Measurements from ENCODE around the gene RYK.

Gene RYK

DNA sequence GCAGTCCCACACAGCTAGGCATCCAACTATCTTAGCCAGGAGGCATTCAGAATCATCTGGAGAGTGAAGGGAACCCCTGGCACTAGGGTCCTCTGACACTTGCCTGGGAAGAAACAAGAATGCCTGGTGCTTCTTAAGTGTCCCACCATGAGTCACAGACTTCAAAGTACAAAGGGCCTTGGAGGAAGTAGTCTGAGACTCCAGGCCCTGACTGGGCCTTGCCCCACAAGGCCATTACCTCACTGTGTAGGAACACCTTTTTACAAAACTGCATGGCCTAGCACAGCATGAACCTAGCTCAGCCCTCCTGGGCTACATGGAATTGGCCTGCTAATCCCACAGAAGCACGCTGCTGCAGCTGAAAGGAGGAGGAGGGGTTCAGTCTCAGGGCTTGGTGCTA lies 116.4 kb downstream of the RYK start:
- Histone ChIP-seq H3K27ac (ENCODE audit: low read length) (no peak overlapping the region), H4K20me1 (ENCODE audit: insufficient read depth, low read length) (no peaks in the 10 kb centered on the region), H3K79me2 (ENCODE audit: insufficient read depth, low read length) (no peaks in the 10 kb centered on the region), H3K4me2 (ENCODE audit: insufficient read depth, low read length) (no peak overlapping the region), H3K9ac (ENCODE audit: low read depth, low read length) (no peak overlapping the region), H3K4me3 (ENCODE audit: low read depth in 1 of 2, low read length in 2 of 2) (no peak overlapping the region), H3K9me3 (ENCODE audit: insufficient read depth, low read length, severe bottlenecking) (no peaks in the 10 kb centered on the region), H3K27me3 (ENCODE audit: insufficient read depth, low read length, poor library complexity) (no peaks in the 10 kb centered on the region), H2AFZ (ENCODE audit: low read depth, low read length) (no peak overlapping the region), H3K4me1 (ENCODE audit: insufficient read depth, low read length) (peaks cover 6% of the 10 kb centered on the region; the same call in 1 of the 2 replicates), H3K36me3 (ENCODE audit: insufficient read depth, low read length) (no peaks in the 10 kb centered on the region)
- TF ChIP-seq EZH2 (IDR thresholded peaks at IDR 0.05; ENCODE audit: borderline replicate concordance, low read depth, low read length, severe bottlenecking), result no peak
- TF ChIP-seq, protein P1, sequence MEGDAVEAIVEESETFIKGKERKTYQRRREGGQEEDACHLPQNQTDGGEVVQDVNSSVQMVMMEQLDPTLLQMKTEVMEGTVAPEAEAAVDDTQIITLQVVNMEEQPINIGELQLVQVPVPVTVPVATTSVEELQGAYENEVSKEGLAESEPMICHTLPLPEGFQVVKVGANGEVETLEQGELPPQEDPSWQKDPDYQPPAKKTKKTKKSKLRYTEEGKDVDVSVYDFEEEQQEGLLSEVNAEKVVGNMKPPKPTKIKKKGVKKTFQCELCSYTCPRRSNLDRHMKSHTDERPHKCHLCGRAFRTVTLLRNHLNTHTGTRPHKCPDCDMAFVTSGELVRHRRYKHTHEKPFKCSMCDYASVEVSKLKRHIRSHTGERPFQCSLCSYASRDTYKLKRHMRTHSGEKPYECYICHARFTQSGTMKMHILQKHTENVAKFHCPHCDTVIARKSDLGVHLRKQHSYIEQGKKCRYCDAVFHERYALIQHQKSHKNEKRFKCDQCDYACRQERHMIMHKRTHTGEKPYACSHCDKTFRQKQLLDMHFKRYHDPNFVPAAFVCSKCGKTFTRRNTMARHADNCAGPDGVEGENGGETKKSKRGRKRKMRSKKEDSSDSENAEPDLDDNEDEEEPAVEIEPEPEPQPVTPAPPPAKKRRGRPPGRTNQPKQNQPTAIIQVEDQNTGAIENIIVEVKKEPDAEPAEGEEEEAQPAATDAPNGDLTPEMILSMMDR (IDR thresholded peaks at IDR 0.05; ENCODE audit: borderline replicate concordance, extremely low read depth, low read length, poor library complexity, severe bottlenecking), result no peak
- no peak for DNase-seq
- peak; percentile 29; the same call in 1 of the 3 replicates for ATAC-seq (ENCODE audit: insufficient read depth, low read depth)

DNA sequence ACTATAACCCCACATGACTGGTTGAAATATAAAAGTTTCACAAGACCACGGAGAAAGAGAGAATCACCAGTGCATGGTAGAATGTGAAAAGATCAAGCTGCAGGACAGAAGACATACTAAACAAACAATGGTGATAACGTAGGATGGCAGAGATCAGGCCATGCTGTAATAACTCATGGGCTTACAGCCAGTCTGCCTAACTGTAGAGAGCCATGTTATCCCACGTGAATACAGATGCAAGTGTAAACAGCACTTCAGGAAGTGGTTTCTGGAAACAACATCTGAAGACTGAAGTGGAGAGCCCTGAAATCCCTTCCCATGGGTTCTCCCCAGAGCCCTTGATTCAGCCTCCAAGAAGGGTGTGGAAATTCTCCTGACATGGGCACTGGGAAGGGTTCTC lies 117.7 kb downstream of the RYK start:
- Histone ChIP-seq H3K27ac (ENCODE audit: low read length) (no peak overlapping the region), H3K36me3 (ENCODE audit: insufficient read depth, low read length) (no peaks in the 10 kb centered on the region), H3K9ac (ENCODE audit: low read depth, low read length) (no peak overlapping the region), H3K4me2 (ENCODE audit: insufficient read depth, low read length) (no peak overlapping the region), H3K4me1 (ENCODE audit: insufficient read depth, low read length) (peaks cover 6% of the 10 kb centered on the region; the same call in 1 of the 2 replicates), H3K27me3 (ENCODE audit: insufficient read depth, low read length, poor library complexity) (no peaks in the 10 kb centered on the region), H3K79me2 (ENCODE audit: insufficient read depth, low read length) (no peaks in the 10 kb centered on the region), H2AFZ (ENCODE audit: low read depth, low read length) (no peak overlapping the region), H4K20me1 (ENCODE audit: insufficient read depth, low read length) (no peaks in the 10 kb centered on the region), H3K4me3 (ENCODE audit: low read depth in 1 of 2, low read length in 2 of 2) (no peak overlapping the region), H3K9me3 (ENCODE audit: insufficient read depth, low read length, severe bottlenecking) (no peaks in the 10 kb centered on the region)
- ATAC-seq (ENCODE audit: insufficient read depth, low read depth) (0 out of 3 replicates have a peak, but pooled peaks have one; percentile 37), DNase-seq (no peak)
- TF ChIP-seq, protein P1 (IDR thresholded peaks at IDR 0.05; ENCODE audit: borderline replicate concordance, extremely low read depth, low read length, poor library complexity, severe bottlenecking), result no peak
- TF ChIP-seq EZH2 (IDR thresholded peaks at IDR 0.05; ENCODE audit: borderline replicate concordance, low read depth, low read length, severe bottlenecking), result no peak

DNA sequence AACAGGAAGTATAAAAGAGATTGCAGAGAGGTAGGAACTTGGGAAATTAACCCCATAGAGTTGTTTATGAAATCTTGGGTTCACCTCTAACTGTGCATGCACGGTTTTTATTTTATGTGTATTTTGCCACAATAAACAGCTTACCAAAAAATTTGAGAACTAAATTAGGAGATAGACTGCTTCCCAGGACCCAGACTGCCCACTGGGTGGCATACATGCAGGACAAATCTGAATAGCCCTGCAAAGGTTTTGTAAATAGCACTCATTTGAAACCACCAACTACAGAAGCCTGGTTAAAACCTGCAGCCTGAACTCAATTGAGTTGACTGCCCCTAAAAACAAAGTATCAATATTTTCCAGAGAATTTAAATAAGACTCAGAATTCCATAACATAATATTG lies 124.5 kb downstream of the RYK start:
- H4K20me1 ChIP-seq (ENCODE audit: insufficient read depth, low read length), result no peaks in the 10 kb centered on the region
- no peaks in the 10 kb centered on the region for H3K36me3 ChIP-seq (ENCODE audit: insufficient read depth, low read length)
- no peaks in the 10 kb centered on the region for H3K79me2 ChIP-seq (ENCODE audit: insufficient read depth, low read length)
- H3K4me1 ChIP-seq (ENCODE audit: insufficient read depth, low read length), result no peaks in the 10 kb centered on the region
- H3K27me3 ChIP-seq (ENCODE audit: insufficient read depth, low read length, poor library complexity), result no peaks in the 10 kb centered on the region
- TF ChIP-seq EZH2 (IDR thresholded peaks at IDR 0.05; ENCODE audit: borderline replicate concordance, low read depth, low read length, severe bottlenecking), result no peak
- TF ChIP-seq, protein P1 (IDR thresholded peaks at IDR 0.05; ENCODE audit: borderline replicate concordance, extremely low read depth, low read length, poor library complexity, severe bottlenecking), result no peak
- peaks cover 13% of the 10 kb centered on the region for H3K9me3 ChIP-seq (ENCODE audit: insufficient read depth, low read length, severe bottlenecking)
- no peak overlapping the region for H3K27ac ChIP-seq (ENCODE audit: low read length)
- no peak overlapping the region for H2AFZ ChIP-seq (ENCODE audit: low read depth, low read length)
- no peak overlapping the region for H3K4me2 ChIP-seq (ENCODE audit: insufficient read depth, low read length)
- no peak for DNase-seq
- no peak overlapping the region for H3K4me3 ChIP-seq (ENCODE audit: low read depth in 1 of 2, low read length in 2 of 2)
- ATAC-seq (ENCODE audit: insufficient read depth, low read depth), result no peak
- no peak overlapping the region for H3K9ac ChIP-seq (ENCODE audit: low read depth, low read length)

DNA sequence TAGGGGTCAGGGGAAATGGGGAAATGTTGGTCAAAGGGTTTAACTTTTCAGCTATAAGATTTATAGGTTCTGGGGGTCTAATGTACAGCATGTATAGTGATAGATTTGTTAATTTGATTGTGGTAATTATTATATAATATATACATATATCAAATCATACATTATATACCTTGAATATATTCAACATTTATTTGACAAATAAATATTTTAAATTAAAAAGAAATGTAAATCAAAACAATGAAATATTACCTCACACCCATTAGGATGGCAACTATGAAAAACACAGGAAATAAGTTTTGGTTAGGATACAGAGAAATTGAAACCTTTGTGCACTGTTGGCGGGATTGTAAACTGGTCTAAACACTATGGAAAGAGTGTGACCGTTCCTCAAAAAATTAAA lies 135.9 kb downstream of the RYK start:
- H3K9ac ChIP-seq (ENCODE audit: low read depth, low read length), result no peak overlapping the region
- no peak overlapping the region for H3K27ac ChIP-seq (ENCODE audit: low read length)
- H3K4me2 ChIP-seq (ENCODE audit: insufficient read depth, low read length), result no peak overlapping the region
- H3K4me3 ChIP-seq (ENCODE audit: low read depth in 1 of 2, low read length in 2 of 2), result no peak overlapping the region
- DNase-seq (no peak), ATAC-seq (ENCODE audit: insufficient read depth, low read depth) (no peak)
- no peaks in the 10 kb centered on the region for H3K4me1 ChIP-seq (ENCODE audit: insufficient read depth, low read length)
- H2AFZ ChIP-seq (ENCODE audit: low read depth, low read length), result no peak overlapping the region
- H3K36me3 ChIP-seq (ENCODE audit: insufficient read depth, low read length), result no peaks in the 10 kb centered on the region
- H3K27me3 ChIP-seq (ENCODE audit: insufficient read depth, low read length, poor library complexity), result no peaks in the 10 kb centered on the region
- peaks cover 4% of the 10 kb centered on the region for H3K9me3 ChIP-seq (ENCODE audit: insufficient read depth, low read length, severe bottlenecking)
- no peaks in the 10 kb centered on the region for H4K20me1 ChIP-seq (ENCODE audit: insufficient read depth, low read length)
- H3K79me2 ChIP-seq (ENCODE audit: insufficient read depth, low read length), result no peaks in the 10 kb centered on the region
- no peak for TF ChIP-seq EZH2 (IDR thresholded peaks at IDR 0.05; ENCODE audit: borderline replicate concordance, low read depth, low read length, severe bottlenecking)
- TF ChIP-seq, protein P1 (IDR thresholded peaks at IDR 0.05; ENCODE audit: borderline replicate concordance, extremely low read depth, low read length, poor library complexity, severe bottlenecking), result no peak
